G401.6 (cell line): ENCODE results near the gene KLB.
"Not testable (repeated sequence)": the region's sequence is repeated elsewhere in the genome, so short reads cannot be mapped to it uniquely, and the experiment has no call there.

Experiments used
- FAIRE-seq: peaks from 2 replicates; lab custom pipeline; 2012; peaks lifted over from hg19 to GRCh38; lab: Jason Lieb, UNC

KLB gene

GRCh38 chr4:39406763-39407583 is at the start of gene KLB:
Gene KLB (plus strand): TSS chr4:39406930. CDS start chr4:39406950, 20 bp downstream.
- no peak for FAIRE-seq

GRCh38 chr4:39357002-39357401 is 49.7 kb upstream of the KLB start:
- no peak for FAIRE-seq

DNA sequence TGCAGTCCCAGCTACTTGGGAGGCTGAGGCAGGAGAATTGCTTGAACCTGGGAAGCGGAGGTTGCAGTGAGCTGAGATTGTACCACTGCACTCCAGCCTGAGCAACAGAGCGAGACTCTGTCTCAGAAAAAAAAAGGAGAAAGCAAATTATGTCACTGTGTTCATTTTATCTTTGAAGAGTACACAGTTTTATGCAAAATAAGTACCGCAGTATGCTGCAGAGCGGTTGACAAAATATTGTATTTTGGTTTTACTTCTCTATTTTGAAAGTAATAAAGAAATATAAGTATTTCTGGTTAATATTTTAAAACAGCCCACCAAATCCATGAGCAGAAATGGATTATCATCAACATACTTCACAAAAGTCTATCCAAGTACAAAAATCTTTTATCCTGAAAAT is 46.1 kb upstream of the KLB start:
- not testable (repeated sequence) for FAIRE-seq

GRCh38 chr4:39362827-39363226 is 43.9 kb upstream of the KLB start:
- no peak for FAIRE-seq

DNA sequence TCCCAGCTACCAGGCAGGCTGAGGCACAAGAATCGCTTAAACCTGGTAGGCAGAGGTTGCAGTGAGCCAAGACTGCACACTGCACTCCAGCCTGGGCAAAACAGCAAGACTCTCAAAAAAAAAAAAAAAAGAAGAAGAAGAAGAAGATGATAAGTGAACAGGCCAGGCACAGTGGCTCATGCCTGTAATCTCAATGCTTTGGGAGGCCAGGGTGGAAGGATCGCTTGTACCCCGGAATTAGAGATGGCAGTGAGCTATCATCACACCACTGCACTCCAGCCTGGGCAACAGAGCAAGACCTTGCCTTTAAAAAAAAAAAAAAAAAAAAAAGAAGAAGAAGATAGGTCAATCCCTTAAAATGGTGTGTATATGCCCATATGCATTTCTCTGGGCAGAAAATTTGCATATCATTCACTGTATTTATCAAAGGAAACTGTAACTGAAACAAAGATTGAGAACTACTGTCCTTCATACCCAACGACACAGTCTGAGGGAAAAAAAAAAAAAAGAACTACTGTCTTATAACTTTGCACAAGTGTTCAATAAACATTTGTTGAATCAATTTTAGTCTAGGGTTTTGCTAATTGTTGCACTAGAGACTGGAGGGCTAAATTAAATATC is 42.8 kb upstream of the KLB start:
- FAIRE-seq, result no peak

DNA sequence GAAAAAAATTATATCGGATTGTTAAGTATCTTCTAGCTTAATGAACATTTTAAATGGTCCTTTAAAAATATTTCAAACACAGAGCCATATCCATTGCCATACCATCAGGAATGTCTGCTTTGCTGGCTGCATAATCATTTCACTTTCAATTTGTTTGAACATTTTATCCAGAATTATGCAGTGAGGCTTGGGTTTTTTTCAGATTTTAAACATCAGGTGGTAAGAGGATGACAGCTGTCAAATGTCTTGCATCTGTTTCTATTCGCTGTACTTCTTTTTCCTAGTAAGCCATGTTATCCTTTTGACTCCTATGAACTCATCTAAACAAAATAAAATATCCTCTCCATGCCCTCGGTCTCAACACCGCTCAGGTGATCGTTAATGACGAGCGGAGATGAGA is 41.4 kb upstream of the KLB start:
- no peak for FAIRE-seq

DNA sequence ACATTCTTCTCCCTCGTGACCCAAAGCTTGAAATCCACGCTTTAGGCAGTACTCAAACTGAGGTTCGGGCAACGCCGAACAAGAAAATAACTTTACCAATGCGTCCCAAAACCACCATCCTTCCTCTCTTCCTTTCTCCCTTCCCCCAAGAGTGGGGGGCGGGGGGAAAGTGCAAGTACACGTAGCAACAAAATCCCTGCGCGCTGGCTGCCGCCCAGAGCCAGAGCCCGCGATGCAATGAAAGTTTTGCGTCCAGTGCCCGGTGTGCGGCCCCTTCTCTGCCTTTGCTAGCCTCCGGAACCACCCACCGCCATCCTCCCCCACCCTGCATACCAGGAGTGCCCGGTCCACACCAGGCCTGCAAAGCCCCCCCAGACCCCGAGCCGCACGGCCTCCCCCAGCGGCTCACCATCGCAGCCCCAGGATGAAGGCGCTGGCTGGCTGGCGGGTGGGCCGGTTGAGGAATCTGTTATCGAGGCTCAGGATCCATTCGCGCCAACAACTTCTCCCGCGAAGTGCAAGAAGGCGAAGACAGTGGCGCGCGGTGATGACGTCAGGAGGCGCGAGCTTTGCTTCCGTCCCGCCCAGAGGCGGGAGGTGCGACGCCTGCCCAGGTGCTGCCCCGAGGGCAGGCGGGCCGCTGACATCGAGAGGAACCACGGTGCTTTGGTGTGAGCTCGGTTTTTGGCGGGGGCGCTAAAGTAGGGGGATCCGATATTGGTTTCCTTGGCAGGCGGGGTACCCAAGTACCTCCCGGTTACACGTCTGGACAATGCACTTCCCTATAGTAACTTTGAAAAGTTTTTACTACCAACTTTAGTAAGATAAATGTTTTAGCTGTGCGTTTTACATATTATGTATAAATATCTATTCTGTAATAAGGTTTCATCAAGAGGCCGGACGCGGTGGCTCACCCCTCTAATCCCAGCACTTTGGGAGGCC is 40.6 kb upstream of the KLB start, which contains the start of gene RFC1:
Gene RFC1 (minus strand): TSS at position 533 of the 942 bp plus-strand sequence. CDS start 121 bp downstream, at position 412.
- peak; percentile 28 for FAIRE-seq

GRCh38 chr4:39367166-39367565 is 39.6 kb upstream of the KLB start:
- no peak for FAIRE-seq

DNA sequence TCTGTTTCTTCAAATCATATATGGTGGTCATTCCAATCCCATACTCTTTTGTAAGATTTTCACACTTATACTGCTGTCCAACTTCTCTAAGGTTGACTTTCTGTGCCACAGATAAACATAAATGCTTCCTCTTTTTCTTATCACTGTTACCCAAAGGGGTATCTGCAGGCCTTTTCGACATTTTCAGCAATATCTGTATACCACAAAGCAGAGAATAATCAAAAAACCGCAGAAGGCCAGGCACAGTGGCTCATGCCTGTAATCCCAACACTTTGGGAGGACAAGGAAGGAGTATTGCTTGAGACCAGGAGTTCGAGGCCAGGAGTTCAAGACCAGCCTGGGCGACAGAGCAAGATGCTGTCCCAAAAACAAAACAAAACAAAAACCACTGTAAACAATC is 37.4 kb upstream of the KLB start:
- no peak for FAIRE-seq

GRCh38 chr4:39371209-39371608 is 35.5 kb upstream of the KLB start:
- FAIRE-seq, result not testable (repeated sequence)

DNA sequence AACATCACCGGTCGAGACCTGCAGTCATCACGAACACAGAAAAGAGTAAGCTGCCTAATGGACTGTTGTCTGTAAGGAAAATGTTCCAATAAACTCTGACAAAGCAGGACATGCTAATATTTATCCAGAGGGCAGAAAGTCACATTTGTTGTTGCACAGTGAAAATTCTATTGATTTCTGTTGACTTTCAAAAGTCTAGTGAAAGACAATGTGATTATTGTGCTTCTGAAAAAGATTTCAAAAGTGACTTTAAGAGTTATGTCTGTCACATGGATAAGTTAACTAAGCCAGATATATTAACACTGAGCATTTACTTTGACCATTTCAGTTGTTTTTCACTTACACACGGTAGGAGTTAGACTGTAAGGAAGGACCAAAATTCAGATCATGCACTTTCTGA is 31.3 kb upstream of the KLB start:
- FAIRE-seq, result no peak

- FAIRE-seq, result no peak
These were observed 23.0 kb upstream of the KLB start for GRCh38 chr4:39383690-39384089.

GRCh38 chr4:39384563-39384962 is 22.2 kb upstream of the KLB start:
- FAIRE-seq, result no peak

DNA sequence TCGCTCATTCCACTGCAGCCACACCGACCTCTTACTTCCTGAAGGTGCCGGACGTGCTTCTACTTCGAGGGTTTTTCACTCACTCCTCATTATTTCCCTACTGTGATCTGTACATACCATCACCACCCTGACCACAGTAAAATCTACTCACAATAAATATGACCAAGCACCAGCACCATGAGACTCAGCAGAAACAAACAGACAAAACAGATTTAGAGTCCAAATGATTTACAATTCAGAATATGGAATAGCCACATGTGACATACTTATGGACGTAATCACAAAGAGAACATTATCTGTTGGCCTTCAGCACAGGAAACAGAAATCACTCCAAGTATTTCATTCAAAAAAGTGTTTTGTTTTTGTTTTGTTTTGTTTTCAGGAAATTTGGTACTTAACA is 16.1 kb upstream of the KLB start:
- FAIRE-seq, result no peak

DNA sequence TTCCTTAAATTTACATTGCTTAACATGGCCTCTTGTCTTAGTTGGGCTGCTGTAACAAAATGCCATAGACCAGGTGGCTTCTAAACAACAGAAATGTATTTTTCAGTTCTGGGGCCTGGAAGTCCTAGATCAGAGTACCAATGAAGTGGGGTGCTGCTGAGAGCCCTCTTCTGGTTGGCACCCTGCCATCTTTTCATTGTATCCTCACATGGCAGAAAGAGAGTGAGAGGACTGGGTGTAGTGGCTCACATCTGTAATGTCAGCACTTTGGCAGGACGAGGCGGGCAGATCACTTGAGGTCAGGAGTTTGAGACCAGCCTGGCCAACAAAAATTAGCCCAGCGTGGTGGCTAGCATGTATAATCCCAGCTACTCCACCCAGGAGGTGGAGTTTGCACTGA is 12.0 kb upstream of the KLB start:
- no peak for FAIRE-seq

GRCh38 chr4:39401640-39402039 is 5.1 kb upstream of the KLB start:
- not testable (repeated sequence) for FAIRE-seq

- FAIRE-seq, result no peak
These were observed 805 bp downstream of the KLB start for GRCh38 chr4:39407584-39407885.

DNA sequence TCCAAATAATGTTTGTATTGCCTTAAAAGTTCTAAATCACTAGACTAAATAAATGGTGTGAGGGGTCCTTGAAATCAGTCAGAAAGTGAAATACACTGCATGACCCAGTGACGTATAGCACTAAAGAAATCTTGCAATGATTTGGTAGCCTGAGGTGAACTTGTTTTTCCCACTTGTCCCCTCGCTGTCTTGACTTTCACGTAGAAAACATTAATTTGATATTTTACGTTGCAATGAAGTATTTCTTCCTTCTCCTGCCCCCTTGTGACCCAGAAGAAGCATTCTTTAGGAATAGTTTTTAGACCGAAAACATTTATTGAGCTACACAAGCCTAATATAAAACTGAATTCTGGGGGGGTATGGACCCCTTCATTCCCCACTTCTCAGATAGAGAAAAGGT is 3.7 kb downstream of the KLB start:
- FAIRE-seq, result no peak

- FAIRE-seq, result not testable (repeated sequence)
These were observed 4.8 kb downstream of the KLB start for GRCh38 chr4:39411561-39411960.

DNA sequence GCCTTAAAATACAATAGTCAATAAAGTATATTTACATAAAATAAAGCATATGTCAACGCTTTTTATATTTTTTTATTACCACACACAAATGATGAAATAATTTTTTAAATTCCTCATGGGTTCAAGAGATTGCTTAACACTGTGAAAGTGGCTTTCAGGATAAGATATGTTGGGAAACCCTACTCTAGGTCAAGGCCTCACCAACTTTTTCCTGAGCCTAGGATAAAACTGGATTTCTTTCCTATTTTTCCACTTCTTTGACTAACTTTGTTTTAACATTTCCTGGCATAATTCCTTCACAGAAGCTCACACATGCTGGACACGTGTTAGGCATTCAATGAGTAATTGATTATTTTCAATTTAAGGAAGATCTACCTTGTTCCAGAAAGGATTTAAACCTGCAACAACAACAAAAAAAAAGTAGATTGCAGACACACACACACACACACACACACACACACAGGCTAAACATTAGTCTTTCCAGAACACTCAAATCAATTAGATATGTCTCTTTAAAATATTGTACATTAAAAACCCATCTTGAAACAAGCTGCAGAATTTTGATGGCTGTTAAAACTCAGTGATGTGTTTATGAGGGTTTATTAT is 9.1 kb downstream of the KLB start:
- FAIRE-seq, result no peak

DNA sequence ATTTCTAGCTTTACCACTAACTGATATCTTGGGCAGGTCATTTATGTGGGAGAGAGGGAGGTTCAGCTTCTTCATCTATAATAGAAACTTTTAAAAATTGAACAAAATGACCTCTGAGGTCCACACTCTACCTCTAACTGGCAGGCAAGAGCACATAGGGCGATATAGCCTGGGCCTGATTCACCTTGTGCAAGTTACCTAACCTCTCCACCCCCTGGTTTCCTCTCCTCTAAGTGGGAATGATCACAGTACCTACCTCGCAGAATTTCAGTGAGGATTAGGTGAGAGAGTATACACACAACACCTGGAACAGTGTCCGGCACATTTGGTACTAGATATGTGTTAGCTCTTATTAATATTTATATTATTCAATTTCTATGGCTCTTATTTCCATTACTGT is 15.5 kb downstream of the KLB start:
- FAIRE-seq, result no peak

DNA sequence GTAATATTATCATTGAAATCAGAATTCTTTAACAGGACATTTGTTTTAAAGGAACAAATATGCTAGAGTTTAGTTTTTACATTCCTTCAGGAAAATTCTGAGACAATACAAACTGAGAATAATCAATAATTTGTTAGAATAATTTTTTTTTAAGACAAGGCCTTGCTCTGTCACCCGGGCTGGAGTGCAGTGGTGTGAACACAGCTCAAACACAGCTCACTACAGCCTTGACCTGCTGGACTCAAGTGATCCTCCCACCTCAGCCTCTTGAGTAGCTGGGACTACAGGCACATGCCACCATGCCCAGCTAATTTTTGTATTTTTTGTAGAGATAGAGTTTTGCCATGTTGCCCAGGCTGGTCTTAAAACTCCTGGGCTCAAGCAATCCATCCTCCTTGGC is 18.6 kb downstream of the KLB start:
- FAIRE-seq, result not testable (repeated sequence)
